Fibroblast of gingiva (primary cell): ENCODE data around the gene CALML6.

ENCODE experiments used
- DNase-seq: peaks from one replicate; pipeline ENCODE4 v3.0.0-alpha.2; 2011; ENCODE audit warnings: low read depth

CALML6 gene

GRCh38 chr1:1892079-1892762 is 22.8 kb upstream of the CALML6 start:
- no peak for DNase-seq

- no peak for DNase-seq
Observed at GRCh38 chr1:1892763-1893120, 22.3 kb upstream of the CALML6 start.

DNA sequence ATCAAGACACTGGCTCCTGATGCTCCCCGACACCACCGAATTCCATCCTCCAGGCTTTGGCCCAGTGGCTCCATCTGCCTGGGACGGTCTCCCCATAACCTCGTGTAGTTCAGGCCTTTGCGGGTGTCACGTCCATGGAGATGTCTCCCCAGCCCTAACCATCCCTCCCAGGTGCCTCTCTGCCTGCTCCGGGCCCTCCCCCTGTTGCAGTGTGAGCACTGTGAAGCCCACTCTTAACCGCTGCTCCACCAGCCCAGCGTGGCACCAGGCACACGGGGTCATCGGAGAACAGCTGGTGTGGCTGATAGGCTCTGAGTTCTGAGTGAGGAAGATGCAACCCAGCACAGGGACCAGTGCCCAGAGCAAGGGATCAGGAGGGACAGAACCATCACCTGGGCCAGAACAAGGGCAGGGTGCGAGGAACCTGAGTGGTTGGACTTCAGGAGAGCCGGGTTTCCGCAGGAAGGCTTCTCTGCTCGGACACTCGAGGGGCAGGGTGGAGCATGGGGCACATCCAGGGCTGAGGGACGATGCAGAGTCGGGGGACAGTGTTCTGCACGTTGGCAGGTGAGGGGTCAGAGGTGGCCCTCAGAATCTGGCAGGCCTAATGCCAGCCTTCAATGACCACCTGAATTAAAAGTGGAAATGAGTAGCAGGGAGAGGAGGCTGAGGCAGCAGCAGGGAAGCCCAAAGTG is 21.6 kb upstream of the CALML6 start:
- DNase-seq = no peak

DNA sequence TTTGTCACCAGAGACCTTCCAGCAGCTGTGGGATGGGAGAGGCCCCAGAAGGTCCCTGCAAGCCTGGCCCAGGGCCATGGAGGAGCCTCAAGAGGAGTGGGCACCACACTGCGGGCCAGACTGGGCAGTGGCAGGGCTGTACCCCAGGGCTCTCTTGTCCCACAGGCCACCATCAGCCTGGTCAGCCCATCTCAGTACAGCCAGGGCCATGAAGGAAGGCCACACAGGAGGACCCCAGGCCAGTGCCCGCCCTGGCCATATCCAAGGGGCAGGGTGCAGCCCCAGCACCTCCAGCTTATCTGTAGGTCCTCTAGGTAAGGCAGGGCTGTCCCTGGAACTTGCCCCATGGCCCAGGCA is 21.1 kb upstream of the CALML6 start:
- DNase-seq = no peak

DNA sequence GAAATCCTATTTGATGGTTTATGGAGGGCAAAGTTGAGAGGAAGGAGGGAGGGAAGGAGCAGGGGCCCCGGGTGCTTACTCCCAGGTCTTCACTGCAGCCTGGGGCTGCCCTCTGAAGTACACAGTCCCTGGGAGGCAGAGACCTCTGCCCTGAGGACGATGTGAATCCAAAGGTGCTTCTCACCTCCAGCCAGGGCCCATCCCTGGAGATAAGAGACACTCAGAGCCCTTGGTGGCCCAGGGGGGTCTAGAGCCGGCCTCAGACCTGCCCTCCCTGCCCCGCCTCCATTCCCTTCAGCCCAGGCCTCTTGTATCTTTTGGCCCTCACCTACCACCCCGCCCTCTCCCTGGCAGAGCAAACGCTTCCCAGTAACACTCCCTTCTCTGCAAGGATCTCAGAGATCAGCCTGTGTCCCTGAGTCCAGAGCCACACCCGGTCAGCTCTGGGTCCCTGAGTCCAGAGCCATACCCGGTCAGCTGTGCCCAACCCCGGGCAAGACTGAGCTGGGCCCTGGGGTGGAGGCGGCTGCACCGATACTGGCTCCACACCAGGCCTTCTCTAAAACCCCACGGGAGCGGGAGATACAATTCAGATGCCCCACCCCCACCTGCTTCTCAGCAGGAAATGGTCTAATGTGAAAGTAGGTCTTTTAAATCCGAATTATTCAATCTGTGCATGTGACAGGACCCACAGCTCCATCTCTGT is 20.6 kb upstream of the CALML6 start:
- no peak for DNase-seq

DNA sequence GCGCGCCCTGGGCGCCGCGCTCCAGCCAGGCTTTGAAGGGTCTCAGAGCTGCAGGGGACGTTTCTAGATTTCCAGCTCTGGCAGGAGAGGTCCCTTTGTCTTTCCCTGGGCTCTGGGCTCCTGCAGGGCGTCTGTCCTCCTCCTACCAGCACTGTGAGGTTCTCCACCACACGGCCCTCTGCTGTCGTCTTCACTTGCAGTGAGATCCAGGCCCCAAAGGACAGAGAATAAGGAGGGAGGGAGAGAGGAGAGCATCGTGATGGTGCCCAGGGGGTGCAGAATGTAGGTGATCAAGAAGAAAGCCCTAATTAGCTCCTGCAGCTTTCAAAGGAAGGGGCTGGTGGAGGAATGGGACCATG is 20.0 kb upstream of the CALML6 start:
- no peak for DNase-seq

DNA sequence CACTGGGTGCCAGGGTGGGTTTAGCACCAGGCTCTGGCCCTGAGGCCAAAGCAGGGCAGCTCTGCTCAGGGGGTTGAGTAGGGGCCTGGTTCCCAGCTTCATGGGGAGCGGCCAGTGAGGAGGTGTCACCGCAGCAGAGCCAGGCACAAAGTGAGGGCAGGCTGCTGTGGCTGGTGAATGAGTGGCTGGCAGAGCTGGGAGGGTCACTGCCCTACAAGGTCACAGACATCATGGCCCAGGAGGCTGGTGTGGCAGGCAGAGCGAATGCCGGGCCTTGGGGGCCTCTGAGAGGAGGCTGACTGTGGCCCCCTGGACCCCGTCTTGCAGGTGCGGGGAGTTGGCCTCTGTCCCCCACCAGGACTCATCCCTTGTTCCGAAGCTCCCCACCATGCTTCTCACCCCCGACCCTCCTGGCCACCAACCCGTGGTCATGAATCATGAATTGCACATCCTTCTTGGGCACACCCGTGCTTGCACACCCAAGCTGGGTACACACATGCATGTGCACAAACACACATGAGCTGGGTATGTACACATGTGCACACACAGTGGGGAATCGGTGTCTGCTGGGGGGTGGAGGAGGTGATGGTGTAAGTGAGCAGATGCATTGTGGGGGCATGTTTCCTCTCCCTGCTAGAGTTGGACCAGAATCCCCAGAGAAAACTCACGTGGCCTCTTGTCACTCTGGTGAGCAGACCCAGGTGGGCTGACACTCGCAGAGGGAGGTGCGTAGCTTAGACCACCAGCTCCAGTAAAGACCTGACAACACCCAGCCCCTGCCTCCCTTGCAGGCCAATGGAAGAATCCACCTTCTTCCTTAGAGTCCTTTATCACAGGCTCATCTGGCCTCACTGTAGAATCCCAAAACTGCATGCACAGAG is 19.4 kb upstream of the CALML6 start:
- DNase-seq = no peak

DNA sequence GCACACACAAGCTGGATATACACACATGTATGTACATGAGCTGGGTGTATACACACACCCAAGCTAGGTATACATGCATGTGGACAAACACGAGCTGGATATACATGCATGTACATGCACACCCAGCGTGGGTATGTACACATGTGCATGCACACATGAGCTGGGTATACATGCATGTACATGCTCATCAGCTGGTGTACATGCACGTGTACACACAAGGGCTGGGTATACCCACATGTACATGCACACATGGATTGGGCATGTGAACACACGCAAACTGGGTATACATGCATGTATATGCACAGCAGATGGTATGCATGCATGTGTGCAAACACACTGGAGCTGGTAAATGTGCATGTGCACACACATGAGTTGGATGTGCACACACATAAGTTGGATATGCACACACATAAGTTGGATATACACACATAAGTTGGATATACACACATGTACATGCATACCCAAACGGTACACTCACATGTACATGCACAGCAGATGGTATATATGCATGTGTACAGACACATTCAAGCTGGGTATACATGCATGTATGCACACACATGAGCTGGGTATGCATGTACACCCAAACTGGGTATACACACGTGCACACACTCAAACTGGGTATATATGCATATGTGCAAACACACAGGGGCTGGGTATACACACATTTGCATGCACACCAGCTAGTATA is 16.7 kb upstream of the CALML6 start:
- no peak for DNase-seq

GRCh38 chr1:1899266-1899966 is 15.6 kb upstream of the CALML6 start:
- DNase-seq = no peak

- DNase-seq = no peak
Observed at GRCh38 chr1:1899967-1900327, 15.1 kb upstream of the CALML6 start.

DNA sequence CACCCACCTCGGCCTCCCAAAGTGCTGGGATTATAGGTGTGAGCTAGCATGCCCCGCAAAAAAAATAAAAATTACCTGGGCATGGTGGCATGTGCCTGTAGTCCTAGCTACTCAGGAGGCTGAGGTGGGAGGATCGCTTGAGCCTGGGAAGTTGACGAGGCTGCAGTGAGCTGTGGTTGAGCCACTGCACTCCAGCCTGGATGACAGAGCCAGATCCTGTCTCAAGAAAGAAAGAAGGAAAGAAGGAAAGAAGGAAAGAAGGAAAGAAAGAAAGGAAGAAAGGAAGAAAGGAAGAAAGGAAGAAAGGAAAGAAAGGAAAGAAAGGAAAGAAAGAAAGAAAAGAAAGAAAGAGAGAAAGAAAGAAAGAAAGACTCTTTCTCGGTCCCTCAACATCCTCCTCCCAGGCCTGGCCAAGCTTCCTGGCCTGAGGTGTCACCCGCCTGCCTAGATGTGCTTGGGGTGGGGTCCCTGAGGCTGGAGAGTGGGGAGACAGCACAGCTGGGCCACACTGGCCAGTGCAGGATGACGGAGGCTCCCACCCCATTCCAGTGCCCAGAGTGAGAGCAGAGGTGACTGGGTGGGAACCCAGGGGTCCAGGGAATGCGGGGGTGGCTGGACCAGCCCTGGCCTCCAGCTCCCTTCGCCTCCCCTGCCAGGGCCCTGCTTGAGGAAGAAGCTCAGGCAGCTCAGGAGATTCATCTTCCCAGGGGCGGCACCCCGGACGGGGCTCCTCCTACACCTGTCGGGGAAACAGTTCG is 14.0 kb upstream of the CALML6 start:
- no peak for DNase-seq

DNA sequence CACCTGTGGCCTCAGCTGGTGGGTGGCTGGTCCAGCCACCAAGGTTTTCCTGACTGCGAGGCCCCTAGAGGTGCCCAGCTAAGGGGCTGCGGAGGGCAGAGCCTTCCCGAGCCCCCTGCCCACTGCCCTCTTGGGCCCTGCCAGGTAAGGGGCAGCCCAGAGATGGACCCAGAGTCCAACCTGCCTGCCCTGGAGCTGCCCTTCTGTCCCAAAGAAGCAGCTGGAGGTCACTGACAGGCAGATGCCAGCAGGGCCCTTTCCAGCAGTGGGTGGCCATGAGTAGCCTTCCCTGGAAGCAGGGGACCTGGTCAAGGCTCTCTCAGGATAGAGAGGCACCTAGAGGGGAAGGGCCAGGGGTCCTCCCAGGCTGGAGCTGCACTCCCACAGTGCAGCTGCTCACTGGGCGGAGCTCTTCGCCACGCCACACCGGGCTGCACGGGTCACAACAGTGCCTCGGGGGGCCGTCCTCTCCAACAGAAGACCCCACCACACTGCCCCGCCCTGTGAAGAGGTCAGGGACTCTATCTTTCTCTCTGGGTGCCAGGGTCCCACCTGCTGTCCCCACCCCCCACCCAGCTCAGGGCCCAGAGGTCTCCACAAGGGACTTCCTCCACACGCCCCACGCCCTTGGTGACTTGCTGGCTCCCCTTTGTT is 13.3 kb upstream of the CALML6 start:
- no peak for DNase-seq

- no peak for DNase-seq
Observed at GRCh38 chr1:1903224-1903623, 11.8 kb upstream of the CALML6 start.

DNA sequence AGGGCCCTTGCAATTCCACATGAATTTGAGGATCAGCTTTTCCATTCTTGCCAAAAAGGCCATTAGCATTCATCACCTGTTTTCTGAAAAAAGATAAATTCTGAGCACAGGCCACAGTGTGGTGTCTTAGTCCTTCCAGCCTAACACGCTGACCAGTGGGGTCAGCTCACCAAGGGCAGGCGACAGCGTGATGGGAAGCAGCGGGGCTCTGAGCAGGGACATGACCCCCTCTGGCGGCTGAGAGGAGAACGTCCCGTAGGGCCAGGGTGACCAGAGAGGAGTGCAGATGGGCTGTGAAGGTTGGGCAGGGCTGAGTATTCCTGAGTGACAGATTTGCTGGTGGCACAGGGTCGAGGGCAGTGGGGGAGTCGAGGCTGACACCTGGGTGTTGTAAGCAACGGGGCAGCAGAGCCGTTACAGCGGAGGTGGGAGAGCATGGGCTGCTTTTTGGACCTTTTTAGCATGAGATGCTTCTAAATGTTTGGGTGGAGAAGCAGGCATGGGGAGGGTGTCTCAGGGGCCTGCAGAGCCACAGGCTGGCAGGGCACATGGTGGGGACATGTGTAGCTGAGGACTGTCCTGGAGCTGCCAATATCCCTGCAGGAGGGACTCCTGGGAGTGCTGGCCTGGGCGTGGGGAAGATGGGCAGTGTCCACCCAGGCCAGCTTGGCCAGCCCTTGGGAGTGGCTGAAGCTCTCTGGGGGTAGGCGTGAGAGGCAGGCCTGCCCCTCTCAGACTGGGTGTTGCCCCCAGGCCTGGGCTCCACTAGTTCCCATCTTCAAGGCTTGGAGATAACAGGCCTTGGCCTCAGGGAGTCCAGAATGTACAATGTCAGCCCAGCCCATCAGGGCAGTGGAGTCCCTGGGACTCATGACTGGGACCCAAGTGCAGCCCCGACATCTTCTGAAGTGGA is 8.6 kb upstream of the CALML6 start:
- DNase-seq = peak; percentile 75

DNA sequence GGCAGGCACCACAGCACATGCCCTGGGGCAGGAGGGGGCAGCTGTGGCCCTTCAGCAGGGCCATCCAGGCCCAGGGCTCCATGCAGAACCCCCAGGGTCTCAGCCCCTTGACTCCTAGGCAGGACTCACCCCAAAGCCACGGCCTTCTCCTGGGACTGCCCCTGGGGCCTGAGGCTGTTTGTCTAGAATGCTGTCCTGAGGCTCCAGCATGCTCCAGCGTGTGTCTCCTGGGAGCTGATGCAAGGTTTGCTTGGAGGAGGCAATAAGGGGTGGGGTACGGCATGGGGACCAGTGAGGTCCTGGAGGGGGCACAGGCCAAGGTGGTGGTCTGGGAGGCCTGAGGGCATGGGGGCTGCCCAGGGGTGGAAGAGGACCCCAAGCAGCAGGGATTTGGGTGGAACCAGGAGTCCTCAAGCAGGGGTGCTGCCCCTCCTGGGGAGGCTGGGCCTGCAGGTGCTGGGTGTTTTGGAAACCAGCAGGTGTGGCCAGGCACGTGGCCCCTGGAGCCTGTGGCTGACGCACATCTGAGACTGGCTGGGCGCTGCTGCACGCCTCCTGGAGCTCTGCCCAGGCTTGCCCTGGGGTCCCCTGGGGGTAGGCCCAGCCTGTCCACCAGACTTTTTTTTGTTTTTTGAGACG is 7.8 kb upstream of the CALML6 start:
- DNase-seq = peak; percentile 39

DNA sequence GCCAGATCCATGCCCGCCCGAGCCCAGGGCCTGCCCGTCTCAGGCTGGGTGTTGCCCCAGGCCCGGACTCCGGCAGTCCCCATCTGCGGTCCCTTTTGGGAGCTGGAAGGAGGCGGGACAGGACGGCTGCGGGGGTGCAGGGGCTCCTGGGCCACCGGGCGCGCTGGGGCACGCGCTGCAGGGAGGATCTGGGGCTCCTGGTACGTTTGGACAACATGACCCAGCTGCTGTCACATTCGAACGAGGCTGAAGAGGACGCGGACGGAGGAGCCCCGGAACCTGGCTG is 6.6 kb upstream of the CALML6 start:
- no peak for DNase-seq

- no peak for DNase-seq
Observed at GRCh38 chr1:1910033-1910465, 5.0 kb upstream of the CALML6 start.

DNA sequence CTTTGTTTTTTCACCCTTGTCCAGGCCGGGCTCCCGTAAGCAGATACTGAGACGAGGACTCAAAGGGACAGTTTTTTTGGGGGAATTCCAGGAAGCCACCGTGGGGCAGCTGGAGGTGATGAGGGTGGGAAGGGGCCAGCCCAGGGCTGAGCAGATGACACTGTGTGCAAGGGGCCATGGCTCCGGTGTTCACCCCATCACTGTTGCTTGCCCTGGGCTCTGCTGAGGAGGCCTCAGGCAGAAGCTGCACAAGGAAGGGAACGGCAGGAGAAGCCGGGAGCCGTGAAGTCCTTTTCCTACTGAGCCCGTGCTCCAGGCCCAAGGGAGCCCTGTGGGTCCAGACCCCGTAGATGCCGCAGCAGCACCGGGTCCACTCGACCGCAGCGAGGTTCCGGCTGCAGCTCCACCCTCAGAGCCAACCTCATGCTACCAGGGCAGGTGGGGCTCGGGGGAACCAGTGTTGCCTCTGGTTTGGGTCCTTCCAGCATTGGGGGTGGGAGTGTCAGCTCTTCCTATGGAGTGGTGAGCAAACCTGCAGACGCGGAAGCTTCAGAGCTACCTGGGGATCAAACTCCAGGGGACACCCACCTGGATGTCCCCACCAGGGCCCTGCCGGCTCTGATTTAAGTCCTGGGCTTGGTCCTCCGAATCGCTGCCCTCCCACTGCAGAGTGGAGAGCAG is 4.3 kb upstream of the CALML6 start:
- DNase-seq = no peak
